GM23338 (cell line): ENCODE results near the gene SFXN5.

Experiments
- CTCF ChIP-seq, 2 experiments: fragments of 200-600 bp in 1 of 2; sonication (generic) in 1 of 2; conservative IDR thresholded peaks; 2 replicates each; pipeline versions ENCODE4 v1.5.1 to v1.6.1; 2016 to 2017; ENCODE audit warnings: antibody characterized with exemption in 2 of 2, low read depth in 2 of 2, mild to moderate bottlenecking in 2 of 2, moderate library complexity in 1 of 2
- EZH2 ChIP-seq: fragments of 200-600 bp; sonication (generic); IDR thresholded peaks from one replicate; pipeline ENCODE4 v1.8.0; 2017; ENCODE audit warnings: antibody characterized with exemption, mild to moderate bottlenecking, low read depth; ENCODE audit not compliant: unreplicated experiment
- EZH2phosphoT487 ChIP-seq: fragments of 200-600 bp; sonication (generic); IDR thresholded peaks from one replicate; pipeline ENCODE4 v1.8.1; 2018; ENCODE audit warnings: antibody characterized with exemption; ENCODE audit not compliant: unreplicated experiment
- JUNB ChIP-seq: IDR thresholded peaks from one replicate; pipeline ENCODE4 v1.6.1; 2016; ENCODE audit warnings: antibody characterized with exemption; ENCODE audit not compliant: unreplicated experiment
- NANOG ChIP-seq: IDR thresholded peaks from 2 replicates; pipeline ENCODE4 v1.6.1; 2016; ENCODE audit warnings: antibody characterized with exemption, borderline replicate concordance
- POLR2AphosphoS5 ChIP-seq: IDR thresholded peaks from 2 replicates; pipeline ENCODE4 v1.6.1; 2016; ENCODE audit warnings: antibody characterized with exemption, low read depth

- TF ChIP-seq CTCF (conservative IDR thresholded peaks at IDR 0.05; ENCODE audit: low read depth in 2 of 2), result no peak
- no peak for TF ChIP-seq EZH2phosphoT487
- TF ChIP-seq EZH2, result no peak
- TF ChIP-seq JUNB, result no peak
- no peak for TF ChIP-seq POLR2AphosphoS5
- no peak for TF ChIP-seq NANOG
These were observed 111.2 kb downstream of the SFXN5 start for GRCh38 chr2:72959995-72960981.
